Cerebellar nuclear complex (tissue), 1 donor: Measurements from ENCODE around the gene SAT1.

Source experiments
- DNase-seq, 2 experiments: peaks; one replicate each; lab custom pipeline; 2025; lab: John Stamatoyannopoulos, UW

Gene SAT1

DNA sequence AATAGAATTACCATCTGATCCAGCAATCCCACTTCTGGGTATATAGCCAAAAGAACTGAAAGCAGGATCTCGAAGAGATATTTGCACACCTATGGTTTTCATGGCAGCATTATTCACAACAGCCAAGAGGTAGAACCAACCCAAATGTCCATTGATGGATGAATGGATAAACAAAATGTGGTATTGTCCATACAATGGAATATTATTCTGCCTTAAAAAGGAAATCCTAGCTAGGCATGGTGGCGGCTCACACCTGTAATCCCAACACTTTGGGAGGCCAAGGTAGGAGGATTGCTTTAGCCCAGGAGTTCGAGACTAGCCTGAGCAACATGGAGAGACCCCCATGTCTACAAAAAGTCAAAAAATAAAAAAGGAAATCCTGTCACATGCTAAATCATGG lies 27.3 kb downstream of the SAT1 start:
- DNase-seq: no peak

DNA sequence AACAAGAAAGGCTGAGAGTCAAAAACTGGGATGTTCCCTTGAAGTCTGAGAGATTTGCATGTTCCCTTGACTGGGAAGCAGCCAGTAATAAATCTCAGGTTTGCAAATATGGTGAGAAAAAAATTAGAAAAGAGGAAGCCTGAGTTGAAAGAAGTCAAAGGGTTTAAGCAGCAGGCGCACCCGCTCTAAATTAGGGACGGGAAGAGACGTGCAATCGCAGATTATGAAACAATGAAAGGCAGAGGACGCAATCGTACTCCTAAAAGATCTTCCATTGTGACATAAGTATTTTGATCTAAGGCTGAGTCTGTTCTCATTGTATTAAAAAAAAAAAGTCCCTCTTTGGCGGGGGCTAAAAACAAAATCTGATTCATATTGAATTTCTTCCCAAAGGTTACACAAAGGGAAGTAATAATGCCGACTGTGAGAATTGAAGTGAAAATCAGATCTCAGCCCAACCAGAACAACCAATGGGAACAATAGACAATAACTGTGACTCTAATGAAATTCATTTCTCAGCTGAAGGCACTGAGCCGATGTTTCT lies 28.2 kb downstream of the SAT1 start:
- no peak for DNase-seq

DNA sequence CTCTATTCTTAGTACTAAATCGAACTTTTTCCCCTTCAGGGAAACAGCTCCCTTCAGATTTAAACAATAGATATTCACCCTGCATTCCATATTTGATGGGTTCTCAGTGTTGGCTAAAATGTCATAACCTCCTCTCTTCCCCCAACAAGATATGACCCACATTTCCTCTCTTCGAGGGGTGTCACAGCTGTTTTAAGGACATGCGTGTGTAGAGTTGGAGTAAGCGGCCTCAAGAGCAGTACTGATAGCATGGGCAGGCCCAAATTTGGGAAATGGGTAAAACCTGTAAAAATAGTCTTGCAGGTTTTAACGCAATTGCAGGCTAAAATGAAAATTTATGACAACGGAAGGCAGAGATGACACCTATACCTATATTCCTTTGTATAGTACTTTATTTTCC lies 28.7 kb downstream of the SAT1 start:
- DNase-seq: no peak

DNA sequence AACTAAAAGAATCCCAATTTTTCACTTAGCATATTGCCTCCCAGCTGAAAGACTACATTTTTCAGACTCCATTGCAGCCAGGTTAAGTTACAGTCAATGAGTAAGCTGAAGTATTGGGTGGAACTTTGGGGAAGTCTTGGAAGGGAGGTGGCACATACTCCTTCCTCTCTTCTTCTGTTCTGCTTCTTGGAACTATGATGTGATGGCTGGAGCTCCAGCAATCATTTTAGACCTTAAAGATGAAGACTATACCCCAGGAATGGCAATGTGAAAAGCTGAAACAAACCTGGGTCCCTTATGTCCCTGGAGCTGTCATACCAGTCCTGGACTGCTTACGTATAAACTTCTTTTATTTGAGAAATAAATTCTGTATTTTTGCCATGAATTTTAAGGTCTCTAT lies 30.8 kb downstream of the SAT1 start:
- no peak for DNase-seq

DNA sequence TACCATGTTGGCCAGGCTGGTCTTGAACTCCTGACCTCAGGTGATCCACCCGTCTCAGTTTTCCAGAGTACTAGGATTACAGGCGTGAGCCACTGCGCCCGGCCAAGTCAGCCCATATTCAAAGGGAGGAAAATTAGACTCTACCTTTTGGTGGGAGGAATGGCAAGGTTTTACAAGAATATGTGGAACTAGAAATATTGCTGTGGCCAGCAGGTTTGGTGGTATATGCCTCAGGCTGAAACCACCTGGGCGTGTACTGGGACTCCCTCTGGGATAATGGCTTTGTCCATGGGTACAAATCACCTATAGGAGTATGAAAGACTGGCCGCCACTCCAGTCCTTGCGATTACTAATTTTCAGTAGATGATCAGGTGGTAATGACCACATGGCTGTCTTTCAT lies 32.4 kb downstream of the SAT1 start:
- DNase-seq: no peak

DNA sequence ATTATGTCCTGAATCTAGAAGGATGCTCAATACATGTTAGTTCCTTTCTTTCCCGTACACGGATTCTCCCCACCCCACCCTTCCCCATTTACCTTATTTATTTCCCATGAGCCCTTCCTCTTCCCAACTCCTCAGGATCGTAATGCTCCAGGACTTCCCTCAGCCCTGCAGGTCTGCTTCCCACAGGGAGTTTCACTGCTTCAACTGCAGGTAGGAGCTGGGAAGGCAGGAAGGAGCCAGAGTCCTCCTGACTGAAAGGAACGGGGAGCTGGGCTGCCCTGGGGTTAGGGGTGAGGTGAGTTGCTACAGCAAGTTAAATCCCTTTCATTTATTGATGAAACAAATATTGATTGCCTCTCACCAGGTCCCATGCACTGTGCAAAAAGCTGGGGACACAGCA lies 33.2 kb downstream of the SAT1 start:
- DNase-seq: no peak

DNA sequence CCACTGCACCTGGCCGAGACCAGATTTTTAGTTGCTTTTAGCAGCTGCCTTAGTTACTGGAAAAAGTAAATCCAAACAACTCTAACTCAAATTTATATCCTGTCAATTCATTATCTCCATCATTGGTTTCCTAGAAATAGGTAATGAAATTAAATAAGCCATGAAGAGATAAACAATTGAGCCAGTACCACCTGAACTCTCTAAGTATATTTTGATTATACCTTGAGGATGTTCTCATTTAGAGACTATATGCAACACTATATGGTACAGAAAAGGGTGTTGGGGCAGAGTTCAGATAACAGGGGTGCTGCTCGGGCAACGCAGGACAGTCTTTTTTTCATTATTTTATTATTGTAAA lies 35.0 kb downstream of the SAT1 start:
- no peak for DNase-seq

DNA sequence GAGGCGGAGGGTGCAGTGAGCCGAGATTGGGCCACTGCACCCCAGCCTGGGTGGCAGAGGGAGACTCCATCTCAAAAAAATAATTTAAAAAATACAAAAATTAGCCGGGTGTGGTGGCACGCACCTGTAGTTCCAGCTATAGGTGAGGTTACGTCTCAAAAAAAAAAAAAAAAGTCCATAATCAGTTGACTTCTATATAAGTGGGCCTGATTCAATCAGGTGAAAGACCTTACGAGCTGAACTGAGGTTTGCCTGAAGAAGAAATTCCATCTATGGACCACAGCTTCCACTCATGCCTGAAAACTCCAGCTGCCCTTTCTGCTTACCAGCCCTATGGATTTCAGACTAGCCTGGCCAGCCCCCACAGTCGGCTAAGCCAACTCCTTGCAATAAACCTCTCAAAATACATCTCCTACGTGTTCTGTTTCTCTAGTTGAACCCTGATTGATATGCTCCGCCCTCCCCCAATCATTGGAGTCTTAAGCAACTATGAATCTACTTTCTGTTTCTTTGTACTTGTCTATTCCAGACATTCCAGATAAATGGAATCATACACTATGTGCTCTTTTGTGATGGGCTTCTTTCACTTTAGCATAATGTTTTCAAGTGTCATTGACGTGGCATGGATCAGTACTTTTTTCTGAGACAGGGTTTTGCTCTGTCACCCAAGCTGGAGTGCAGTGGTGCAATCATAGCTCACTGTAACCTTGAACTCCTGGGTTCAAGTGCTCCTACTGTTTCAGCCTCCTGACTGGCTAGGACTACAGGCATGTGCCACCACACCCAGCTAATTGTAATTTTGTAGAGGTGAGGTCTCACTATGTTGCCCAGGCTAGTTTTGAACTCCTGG lies 36.6 kb downstream of the SAT1 start:
- no peak for DNase-seq

DNA sequence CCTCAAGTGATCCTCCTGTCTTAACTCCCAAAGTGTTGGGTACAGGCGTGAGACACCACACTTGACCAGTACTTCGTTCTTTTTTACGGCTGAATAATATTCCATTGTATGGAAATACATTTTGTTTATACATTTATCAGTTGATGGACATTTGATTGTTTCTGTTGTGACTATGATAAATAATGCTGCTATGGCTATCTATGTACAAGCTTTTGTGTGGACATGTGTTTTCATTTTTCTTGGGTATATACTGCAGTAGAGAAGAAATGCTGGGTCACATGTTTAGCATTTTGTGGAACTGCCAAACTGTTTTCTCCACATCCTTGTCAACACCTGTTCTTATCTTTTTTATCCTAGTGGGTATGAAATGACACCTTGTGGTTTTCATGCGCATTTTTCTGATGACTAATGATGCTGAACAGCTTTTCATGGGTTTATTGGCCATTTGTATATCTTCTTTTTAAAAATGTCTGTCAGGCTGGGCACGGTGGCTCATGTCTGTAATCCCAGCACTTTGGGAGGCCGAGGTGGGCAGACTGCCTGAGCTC lies 37.3 kb downstream of the SAT1 start:
- DNase-seq: no peak

DNA sequence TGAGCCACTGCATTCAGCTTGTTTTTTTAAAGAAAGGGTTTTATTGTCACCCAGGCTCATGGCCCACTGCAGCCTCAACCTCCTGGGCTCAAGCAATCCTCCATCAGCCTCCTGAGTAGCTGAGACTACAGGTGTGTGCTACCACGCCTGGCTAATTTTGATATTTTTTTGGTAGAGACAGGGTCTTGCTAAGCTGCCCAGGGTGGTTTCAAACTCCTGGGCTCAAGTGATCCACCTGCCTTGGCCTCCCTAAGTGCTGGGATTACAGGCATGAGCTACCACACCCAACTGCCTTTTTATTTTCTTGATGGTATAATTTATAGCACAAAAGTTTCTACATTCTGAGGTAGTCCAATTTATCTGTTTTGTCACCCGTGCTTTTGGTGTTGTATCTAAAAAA lies 38.9 kb downstream of the SAT1 start:
- no peak for DNase-seq

DNA sequence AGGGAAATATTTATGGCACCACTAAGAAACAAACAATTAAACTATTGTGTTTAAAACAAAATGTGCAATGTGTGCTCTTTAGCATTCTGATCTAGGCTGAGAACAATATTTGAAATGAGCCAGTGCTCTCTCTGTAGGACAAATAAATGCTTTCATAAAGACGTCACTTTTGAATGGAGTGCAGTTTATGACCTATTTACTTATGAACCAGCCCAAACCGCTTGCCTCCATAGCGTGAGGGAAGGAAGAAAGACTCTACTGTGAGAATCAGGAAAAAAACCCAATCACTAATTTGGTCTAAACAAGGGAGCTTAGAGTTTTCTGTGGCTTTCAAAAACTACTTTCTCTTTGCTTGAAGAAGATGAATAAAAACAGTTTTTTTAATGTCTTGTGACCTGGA lies 39.4 kb downstream of the SAT1 start:
- no peak for DNase-seq

DNA sequence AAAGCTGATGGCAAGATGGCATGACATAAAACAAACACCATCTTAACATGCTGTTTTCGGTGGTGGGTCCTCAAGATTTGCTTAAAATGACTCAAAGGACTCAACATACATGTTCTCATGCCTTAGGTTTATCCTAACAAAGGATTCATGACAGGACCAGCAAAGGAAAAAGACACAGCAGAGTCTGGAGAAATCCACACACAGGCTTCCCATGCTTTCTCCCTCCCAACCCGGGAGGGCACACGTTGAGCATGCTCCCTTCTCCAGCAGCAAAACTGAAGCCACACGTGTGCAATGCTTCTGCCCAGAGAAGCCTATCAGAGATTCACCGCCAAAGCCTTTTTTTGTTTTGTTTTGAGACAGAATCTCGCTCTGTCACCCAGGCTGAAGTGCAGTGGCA lies 39.9 kb downstream of the SAT1 start:
- no peak for DNase-seq

DNA sequence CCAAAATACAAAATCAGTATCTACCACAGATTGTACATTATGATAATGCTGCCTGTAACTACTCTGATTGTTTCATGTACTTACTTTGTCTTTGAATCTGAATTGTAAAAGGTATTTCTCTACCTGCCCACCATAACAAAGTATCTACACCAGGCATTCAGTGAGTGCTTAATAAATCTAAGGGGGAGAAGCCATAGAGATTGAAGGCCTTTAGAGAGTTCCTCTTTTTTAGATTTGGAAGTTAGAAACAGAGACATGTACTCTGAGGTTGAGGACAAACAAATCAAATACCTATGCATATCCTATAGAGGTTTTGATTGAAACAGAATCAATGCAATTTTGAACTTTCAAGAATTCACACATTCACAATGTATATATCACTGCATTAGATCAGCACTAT lies 42.7 kb downstream of the SAT1 start:
- no peak for DNase-seq

DNA sequence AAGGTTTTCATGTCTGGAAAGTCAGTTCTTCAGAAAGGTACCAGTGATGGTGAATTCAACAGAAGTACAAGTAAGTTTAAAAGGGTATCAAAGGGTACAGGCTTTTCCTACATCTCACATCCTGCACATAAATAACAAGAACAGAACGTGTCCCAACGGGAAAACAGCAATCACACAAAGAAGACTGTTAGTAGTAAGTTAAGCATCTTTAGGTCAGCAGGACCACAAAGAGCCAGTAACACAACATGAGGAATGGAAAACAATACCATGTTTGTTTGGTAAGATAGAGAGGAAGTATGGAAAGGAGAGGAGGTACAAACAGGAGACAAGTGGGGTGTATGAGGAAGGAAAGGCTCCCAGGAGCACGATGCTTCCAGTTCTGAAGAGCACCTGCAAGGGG lies 43.2 kb downstream of the SAT1 start:
- DNase-seq: no peak

DNA sequence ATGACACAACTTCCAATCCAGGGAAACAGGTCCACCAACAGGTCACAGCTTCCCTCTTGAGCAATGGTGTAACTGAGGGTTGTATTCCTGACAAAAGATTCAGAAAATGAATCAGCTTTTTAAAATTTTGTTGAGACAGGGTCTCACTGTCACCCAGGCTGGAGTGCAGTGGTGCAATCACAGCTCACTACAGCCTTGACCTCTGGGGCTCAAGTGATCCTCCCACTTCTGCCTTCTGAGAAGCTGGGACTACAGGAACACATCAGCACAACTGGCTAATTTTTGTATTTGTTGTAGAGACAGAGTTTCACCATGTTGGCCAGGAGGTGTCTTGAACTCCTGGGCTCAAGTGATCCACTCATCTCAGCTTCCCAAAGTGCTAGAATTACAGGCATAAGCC lies 43.7 kb downstream of the SAT1 start:
- no peak for DNase-seq

DNA sequence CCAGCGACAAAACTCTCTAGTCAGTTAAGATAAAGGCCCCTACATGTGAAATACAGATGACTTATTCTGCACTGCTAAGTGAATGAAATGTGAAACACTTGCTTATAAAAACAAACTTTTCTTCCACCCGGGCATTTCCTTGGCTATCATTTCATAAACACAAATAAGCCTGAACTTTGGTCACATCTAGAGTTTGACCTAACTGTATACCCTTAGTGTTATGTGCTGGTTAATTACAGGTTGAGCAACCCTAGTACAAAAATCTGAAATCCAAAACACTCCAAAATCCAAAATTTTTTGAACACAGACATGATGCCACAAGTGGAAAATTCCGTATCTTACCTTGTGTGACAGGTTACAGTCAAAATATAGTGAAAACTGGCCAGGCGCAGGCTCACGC lies 45.9 kb downstream of the SAT1 start:
- no peak for DNase-seq

DNA sequence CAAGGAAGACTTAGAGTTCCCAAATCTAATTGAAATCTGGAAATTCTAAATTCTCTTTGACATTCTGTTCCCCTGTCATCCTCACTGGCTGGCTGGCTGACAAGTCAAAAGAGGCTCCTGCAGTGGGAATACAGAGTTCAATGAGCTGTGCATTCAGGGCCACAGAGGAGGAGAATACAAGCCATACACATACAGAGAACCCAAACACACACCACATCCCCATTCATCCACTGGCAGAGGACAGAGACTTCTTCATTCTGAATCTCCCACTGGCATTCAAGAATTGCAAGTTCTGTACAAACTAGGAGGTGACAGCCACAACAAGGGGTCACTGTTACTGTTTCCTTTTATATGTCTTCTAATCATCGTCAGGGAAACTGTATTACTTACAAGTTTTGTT lies 49.7 kb downstream of the SAT1 start:
- no peak for DNase-seq
